ENCODE measurements around the gene TRIP13. TPM values are rescaled to one million over a fixed set of nuclear protein-coding genes. Genes with fewer than 3 reads are reported as not detected.
A peak's percentile ranks its signal among the peaks of the same experiment; 100 is the strongest.

The TRIP13 gene
- total and polyA plus RNA-seq, 2 of the 4 experiments (the other 2 are of a cell fraction), result 17.1 to 35.5 TPM

GRCh38 chr5:912280-913091 is 19.8 kb downstream of the TRIP13 start:
- Histone ChIP-seq H2BK15ac (ENCODE audit: low read depth, low read length) (no peak overlapping the region), H3K4me3 (ENCODE audit: insufficient read depth, low read depth, low read length) (no peak overlapping the region), H3K9me1 (ENCODE audit: insufficient read depth, low read length) (no peaks in the 10 kb centered on the region; the same call in 1 of the 2 replicates), H3K27ac (ENCODE audit: insufficient read depth, low read length) (no peak overlapping the region), H4K5ac (ENCODE audit: low read depth, low read length) (no peak overlapping the region), H3K36me3 (ENCODE audit: control insufficient read depth, insufficient read depth, low read length) (peaks cover 19% of the 10 kb centered on the region), H3K4me2 (ENCODE audit: low read depth, low read length) (no peak overlapping the region), H3K9ac (ENCODE audit: low read depth, low read length) (no peak overlapping the region), H3K18ac (ENCODE audit: low read depth, low read length) (no peak overlapping the region), H3K79me1 (ENCODE audit: low read depth in 1 of 2, low read length in 2 of 2) (peaks cover 5% of the 10 kb centered on the region in 2 experiments; a peak in 2 of 4 replicates), H2BK120ac (ENCODE audit: low read depth, low read length) (no peak overlapping the region), H2BK20ac (ENCODE audit: low read depth, low read length) (no peak overlapping the region; the same call in 1 of the 2 replicates), H3K4me1 (ENCODE audit: control insufficient read depth, insufficient read depth, low read length) (0 out of 2 replicates have a peak, but pooled peaks cover 3% of the 10 kb centered on the region), H4K91ac (ENCODE audit: insufficient read depth, low read depth, low read length) (no peak overlapping the region; the same call in 1 of the 2 replicates), H4K8ac (ENCODE audit: low read depth in 2 of 2, low read length in 2 of 2) (peak overlapping the region; percentile 17 to 19; a peak in 1 of 4 replicates), H2BK5ac (ENCODE audit: low read depth, low read length, poor library complexity, severe bottlenecking) (peak overlapping the region; percentile 81), H3K23ac (ENCODE audit: low read depth, low read length) (peak overlapping the region; percentile 17; the same call in 1 of the 2 replicates), H3K27me3 (ENCODE audit: control insufficient read depth, insufficient read depth, low read length) (no peaks in the 10 kb centered on the region), H2AK5ac (ENCODE audit: low read depth, low read length) (no peak overlapping the region; the same call in 1 of the 2 replicates), H3K14ac (replicated peaks; ENCODE audit: low read depth, low read length) (peak overlapping the region; percentile 56; the same call in 1 of the 2 replicates), H4K20me1 (ENCODE audit: insufficient read depth, low read length) (no peaks in the 10 kb centered on the region), H3K4ac (ENCODE audit: low read depth, low read length) (peak overlapping the region; percentile 60), H2AFZ (replicated peaks; ENCODE audit: low read length, poor library complexity) (peak overlapping the region; percentile 79), H2AK9ac (replicated peaks; ENCODE audit: low read depth, low read length, poor library complexity) (peak overlapping the region; percentile 44), H3K9me3 (ENCODE audit: control insufficient read depth, insufficient read depth, low read length) (no peaks in the 10 kb centered on the region), H3K56ac (ENCODE audit: extremely low read depth, insufficient read depth, low read length) (no peak overlapping the region)
- intact Hi-C loops (cut with micrococcal nuclease) (no loop called here), in situ Hi-C loops (cut with MboI; ENCODE audit: low sequenced_read_pairs) (no loop called here), dilution Hi-C loops (cut with HindIII; ENCODE audit: low sequenced_read_pairs, unreplicated experiment) (no loop called here)
- POLR2A ChIA-PET (ENCODE audit: unreplicated experiment), result no interaction called here
- ATAC-seq (ENCODE audit: low read depth) (peak; percentile 69), DNase-seq (peak; percentile 96)
- BruUV-seq (replicated peaks), result no TSS peak
- CTCF ChIA-PET, result interaction anchor here (1.3 kb wide), 1 partner anchor 11 kb away, joined by 3 read pairs; no protein-coding TSS in a partner anchor
- 82% methylated on average over 32 of the region's 44 CpGs; no CpG with 5 or more reads in 1 of the 2 experiments for WGBS, 2 experiments (ENCODE audit: extremely low coverage in 2 of 2, insufficient read length in 1 of 2)
- no peak for TF ChIP-seq CHD1 (IDR thresholded peaks at IDR 0.05; ENCODE audit: low read depth, low read length)
- TF ChIP-seq SMC3 (IDR thresholded peaks at IDR 0.05; ENCODE audit: low read depth, low read length), result 0 out of 2 replicates have a peak, but pooled peaks have one; percentile 9
- TF ChIP-seq MAFK (IDR thresholded peaks at IDR 0.05; ENCODE audit: low read depth, low read length), result no peak
- TF ChIP-seq USF2 (IDR thresholded peaks at IDR 0.05; ENCODE audit: low read depth, low read length), result peak; percentile 70
- no peak for TF ChIP-seq MXI1 (IDR thresholded peaks at IDR 0.05; ENCODE audit: borderline replicate concordance, low read depth, low read length)
- TF ChIP-seq NFE2L2 (IDR thresholded peaks at IDR 0.05; ENCODE audit: low read depth, low read length), result peak; percentile 61
- TF ChIP-seq CEBPB (IDR thresholded peaks at IDR 0.05; ENCODE audit: low read depth, low read length), result peak; percentile 17; the same call in 1 of the 2 replicates
- TF ChIP-seq ELK1 (IDR thresholded peaks at IDR 0.05; ENCODE audit: borderline replicate concordance, low read depth, low read length), result no peak
- TF ChIP-seq FOS (IDR thresholded peaks at IDR 0.05; ENCODE audit: low read depth, low read length), result peak; percentile 99
- TF ChIP-seq BHLHE40 (IDR thresholded peaks at IDR 0.05; ENCODE audit: low read depth, low read length), result peak; percentile 97
- no peak for TF ChIP-seq RCOR1 (IDR thresholded peaks at IDR 0.05; ENCODE audit: insufficient replicate concordance, low read length)
- TF ChIP-seq RFX5 (IDR thresholded peaks at IDR 0.05; ENCODE audit: low read depth, low read length), result no peak
- no peak for TF ChIP-seq MAZ (IDR thresholded peaks at IDR 0.05; ENCODE audit: borderline replicate concordance, low read depth, low read length)

All from IMR-90 (cell line).